ENCODE data around the gene TCFL5.
"Not testable (repeated sequence)": the region's sequence is repeated elsewhere in the genome, so short reads cannot be mapped to it uniquely, and the experiment has no call there.

GRCh38 chr20:62853304-62853703 lies 8.3 kb downstream of the TCFL5 start:
- not testable (repeated sequence) for TF ChIP-seq POLR2A (IDR thresholded peaks at IDR 0.05)
- TF ChIP-seq, protein P1, sequence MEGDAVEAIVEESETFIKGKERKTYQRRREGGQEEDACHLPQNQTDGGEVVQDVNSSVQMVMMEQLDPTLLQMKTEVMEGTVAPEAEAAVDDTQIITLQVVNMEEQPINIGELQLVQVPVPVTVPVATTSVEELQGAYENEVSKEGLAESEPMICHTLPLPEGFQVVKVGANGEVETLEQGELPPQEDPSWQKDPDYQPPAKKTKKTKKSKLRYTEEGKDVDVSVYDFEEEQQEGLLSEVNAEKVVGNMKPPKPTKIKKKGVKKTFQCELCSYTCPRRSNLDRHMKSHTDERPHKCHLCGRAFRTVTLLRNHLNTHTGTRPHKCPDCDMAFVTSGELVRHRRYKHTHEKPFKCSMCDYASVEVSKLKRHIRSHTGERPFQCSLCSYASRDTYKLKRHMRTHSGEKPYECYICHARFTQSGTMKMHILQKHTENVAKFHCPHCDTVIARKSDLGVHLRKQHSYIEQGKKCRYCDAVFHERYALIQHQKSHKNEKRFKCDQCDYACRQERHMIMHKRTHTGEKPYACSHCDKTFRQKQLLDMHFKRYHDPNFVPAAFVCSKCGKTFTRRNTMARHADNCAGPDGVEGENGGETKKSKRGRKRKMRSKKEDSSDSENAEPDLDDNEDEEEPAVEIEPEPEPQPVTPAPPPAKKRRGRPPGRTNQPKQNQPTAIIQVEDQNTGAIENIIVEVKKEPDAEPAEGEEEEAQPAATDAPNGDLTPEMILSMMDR (IDR thresholded peaks at IDR 0.05), result not testable (repeated sequence)

Data from esophagus squamous epithelium (tissue), 4 donors.